HG03558 (cell line): ENCODE data around the gene HES7.
"Not testable (repeated sequence)": the region's sequence is repeated elsewhere in the genome, so short reads cannot be mapped to it uniquely, and the experiment has no call there.

Experiments
- ATAC-seq: cut with Tn5 transposase; IDR thresholded peaks from one replicate; pipeline ENCODE4 v1.9.1; 2021; ENCODE audit warnings: moderate number of reproducible peaks; ENCODE audit not compliant: unreplicated experiment; ENCODE audit errors: extremely low read depth

Gene HES7

GRCh38 chr17:8105957-8106398 lies 17.9 kb downstream of the HES7 start:
- no peak for ATAC-seq

GRCh38 chr17:8104911-8105310 lies 19.0 kb downstream of the HES7 start:
- no peak for ATAC-seq

DNA sequence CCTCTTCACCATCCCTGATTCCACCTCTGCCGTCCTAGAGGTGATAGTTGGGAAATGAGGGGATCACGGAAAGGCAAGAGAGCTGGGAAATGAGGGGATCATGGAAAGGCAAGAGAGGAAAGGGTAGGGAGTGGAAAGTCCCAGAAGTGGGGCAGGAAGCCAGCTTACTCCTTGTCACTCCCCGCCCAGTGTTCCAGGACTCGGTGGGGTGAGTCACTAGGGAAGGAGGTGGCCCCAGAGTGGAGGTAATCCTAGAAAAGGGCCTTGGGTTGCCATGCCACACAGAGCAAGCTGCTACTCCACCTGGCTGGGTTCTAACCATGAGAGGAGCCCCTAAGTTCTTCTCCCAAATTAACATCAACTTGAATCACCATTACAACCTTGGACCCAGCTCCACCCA lies 20.4 kb downstream of the HES7 start:
- no peak for ATAC-seq

- no peak for ATAC-seq
These were observed 22.2 kb downstream of the HES7 start for GRCh38 chr17:8101721-8102120.

DNA sequence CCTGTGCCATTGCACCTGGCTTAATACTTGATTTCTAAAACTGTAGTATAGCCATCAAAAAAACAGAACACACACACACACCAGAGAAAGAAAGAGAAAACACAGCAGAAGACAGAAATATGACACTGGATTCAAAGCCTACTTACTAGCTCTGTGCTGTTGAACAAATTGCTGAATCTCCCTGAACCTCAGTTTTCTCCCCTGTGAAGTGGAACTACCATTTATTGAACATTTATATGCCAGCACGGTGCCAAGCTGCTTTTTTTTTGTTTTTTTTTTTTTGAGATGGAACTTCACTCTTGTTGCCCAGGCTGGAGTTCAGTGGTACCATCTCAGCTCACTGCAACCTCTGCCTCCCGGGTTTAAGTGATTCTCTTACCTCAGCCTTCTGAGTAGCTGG lies 23.1 kb downstream of the HES7 start:
- ATAC-seq = no peak

DNA sequence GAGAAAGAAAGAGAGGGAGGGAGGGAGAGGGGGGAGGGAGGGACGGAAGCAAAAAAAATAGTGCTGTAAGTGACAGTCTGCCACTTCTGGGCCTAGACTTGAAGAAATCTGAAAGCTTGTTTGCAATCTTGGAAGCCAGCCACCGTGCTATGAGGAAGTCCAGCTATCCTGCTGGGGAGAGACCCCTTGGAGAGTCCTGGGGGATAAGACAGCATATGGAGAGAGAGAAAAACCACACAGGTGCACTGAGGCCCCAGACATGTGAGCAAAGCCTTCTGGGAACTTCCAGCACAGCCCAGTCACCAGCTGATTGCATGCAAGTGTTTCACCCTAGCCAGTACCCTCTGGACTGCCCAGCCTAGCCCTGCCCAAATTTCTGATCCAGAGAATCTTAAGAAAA lies 23.8 kb downstream of the HES7 start:
- ATAC-seq = no peak

- no peak for ATAC-seq
These were observed 27.4 kb downstream of the HES7 start for GRCh38 chr17:8096541-8096940.

DNA sequence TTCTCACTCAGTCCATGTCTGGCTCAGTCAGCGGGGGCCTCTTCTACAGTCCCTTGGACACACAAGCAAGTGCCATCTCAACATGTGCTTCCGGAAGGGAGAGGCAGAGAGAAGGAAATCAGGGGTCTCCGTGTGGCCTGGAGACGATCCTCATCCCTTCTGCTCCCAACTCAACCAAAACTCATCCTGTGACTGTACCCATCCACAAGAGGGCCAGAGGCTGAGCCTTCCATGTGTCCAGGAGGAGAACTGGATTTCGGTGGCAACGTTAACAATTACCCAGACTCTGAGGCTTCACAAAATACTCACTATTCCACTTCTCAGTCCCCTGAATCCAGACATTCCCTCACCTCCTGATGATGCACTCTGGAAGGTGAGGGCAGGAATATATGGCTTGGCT lies 28.5 kb downstream of the HES7 start:
- no peak for ATAC-seq

DNA sequence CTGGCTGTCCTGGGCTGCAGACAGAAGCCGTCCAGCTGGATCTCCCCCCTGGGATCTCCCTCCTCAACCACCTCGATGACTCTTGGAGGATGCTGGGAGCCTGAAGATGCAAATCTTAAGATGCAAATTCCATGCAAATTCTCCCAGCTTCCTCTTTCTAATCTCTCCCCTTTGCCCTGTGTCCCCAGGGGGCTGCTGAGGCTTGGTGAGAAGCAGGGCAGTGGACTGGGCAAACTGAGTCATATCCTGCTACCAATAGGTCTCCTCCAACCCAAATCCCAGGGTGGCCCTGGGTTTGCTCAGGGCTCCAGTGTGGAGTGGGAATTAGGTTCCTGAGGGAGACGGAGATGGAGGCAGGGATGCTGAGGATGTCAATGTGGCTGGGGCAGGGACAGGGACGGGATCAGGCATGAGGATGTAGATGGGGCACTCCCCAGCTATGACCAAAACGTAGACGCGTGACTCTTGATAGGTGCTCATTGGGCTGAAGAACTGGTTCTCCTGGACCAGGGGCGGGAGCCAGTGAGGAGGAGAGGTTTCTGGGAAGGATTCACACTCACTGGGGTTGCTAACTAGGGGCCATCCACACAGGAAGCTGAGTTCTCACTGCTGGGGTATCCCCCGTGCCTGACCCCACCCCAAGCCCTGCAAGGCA lies 32.7 kb downstream of the HES7 start:
- ATAC-seq = no peak

DNA sequence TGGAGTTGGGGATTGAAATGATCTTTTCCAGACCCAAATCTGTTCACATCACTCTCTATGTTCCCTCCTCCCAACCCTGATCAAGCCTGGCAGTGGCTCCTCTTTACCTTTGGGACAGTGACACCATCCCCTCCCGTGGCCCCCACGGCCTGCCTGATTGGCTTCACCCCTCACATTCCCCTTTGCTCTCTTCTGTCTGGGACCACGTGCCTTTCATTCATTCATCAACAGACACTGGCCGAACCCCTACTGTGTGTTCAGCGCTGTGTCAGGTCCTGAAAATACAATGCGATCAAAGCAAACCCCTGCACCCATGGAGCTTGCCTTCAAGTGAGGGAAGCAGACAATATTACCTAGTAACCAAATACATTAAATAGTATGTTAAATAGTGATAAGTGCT lies 34.2 kb downstream of the HES7 start:
- ATAC-seq = no peak

GRCh38 chr17:8087952-8088230 lies 36.0 kb downstream of the HES7 start:
- ATAC-seq = no peak

DNA sequence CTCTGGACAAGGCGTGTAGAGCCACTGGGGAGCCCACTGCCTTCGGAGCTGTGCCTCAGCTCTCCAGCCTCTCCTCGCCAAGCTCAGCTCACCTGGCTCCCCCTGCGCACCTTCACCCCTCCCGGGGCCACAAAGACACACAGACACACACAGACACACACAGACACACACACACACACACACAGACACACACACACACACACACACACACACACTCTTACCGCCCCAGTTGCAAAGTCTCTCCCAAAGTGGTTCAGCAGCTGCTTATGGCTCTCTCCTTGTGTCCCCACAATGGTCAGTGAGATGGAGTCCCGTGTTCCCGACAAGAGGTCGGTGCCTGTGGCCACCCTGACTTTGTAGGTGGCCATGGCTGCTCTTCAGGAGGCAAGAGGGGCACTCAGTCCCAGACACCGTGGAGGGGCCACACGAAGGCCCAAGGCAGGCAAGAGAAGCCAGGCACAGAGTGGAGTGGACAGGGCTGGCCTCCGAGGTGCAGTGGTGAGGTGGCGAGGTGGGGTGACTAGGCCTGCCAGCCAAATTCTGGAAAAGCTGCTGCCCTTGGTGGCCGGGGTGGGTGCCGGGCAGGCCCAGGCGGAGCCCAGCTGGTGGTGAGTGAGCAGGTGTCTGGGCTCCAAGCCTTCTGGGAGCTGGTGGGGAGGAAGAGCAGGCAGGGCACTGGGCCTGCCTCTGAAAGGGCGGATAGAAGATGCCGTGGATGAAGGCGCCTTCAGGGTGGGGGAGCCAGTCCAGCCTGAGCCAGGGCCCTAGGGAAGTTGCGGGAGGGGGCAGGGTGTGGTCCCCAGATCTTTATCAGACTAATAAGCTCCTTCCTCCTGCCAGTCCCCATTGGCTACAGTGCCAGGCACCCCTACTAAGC lies 36.6 kb downstream of the HES7 start, which contains the start of gene ALOX12B:
Gene ALOX12B, minus strand, starts transcription at position 642 of the 877 bp plus-strand sequence. Its CDS starts 274 bp downstream, at position 368.
- ATAC-seq = no peak

DNA sequence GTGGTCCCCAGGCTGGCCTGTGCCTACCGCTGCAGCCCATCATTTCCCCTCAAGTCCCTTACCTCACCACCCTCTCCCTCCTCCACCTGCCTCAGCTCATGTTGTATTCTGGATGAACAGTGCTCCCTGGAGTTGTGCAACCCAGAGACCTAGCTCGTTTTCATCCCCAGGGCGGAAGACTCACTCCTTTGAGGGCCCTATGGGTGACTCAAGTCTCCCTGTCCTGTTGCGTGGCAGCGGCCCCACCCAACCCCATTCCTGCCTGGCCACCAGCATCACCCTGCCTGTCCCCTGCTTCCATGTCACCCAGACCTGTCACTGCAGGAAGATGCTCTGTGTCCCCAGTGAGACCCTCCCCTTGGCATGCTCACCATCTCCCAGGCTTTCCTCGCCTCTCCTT lies 39.7 kb downstream of the HES7 start:
- no peak for ATAC-seq

DNA sequence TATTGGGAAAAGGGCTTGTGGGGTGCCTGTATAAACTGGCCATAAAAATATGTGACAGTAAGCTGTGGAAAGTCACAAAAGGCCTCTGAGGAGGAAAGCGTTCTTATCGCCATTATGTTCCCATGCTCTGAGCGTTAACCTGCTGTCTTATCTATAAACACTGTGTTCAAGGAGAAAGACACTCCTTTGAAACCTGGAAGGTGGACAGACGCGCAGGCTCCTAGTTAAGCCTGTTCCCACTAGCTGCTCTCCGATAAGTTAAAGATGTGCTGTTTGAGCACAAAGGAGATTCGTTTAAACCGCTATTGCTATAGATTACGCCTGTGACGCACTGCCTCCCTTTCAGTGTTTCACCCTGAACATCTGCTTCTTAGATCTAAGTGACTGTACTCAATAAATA lies 41.6 kb downstream of the HES7 start:
- no peak for ATAC-seq

DNA sequence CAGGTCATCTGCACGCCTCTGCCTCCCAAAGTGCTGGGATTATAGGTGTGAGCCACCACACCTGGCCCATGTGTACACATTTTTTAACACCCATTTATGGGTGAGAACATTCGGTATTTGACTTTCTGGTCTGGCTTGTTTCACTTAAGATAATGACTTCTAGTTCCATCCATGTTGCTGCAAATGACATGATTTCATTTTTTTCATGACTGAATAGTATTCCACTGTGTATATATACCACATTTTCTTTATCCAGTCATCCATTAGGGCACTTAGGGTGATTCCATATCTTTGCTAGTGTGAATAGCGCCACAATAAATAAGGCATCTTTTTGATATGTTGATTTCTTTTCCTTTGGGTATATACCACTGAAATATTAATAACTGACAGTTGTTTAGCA lies 42.0 kb downstream of the HES7 start:
- ATAC-seq = no peak

GRCh38 chr17:8080799-8081219 lies 43.1 kb downstream of the HES7 start:
- ATAC-seq = no peak

- ATAC-seq = no peak
These were observed 43.6 kb downstream of the HES7 start for GRCh38 chr17:8080208-8080798.

- ATAC-seq = no peak
These were observed 44.4 kb downstream of the HES7 start for GRCh38 chr17:8079291-8080207.

DNA sequence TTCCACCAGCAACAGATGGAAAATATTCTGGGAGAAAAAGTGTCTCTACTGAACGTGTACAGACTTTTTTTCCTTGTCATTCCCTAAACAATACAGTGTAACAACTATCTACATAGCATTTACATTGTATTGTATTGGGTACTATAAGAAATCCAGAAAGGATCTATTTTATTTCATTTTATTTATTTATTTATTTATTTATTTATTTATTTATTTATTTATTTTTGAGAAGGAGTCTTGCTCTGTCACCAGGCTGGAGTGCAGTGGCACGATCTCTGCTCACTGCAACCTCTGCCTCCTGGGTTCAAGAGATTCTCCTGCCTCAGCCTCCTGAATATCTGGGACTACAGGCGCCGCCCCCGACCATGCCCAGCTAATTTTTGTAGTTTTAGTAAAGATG lies 46.0 kb downstream of the HES7 start:
- not testable (repeated sequence) for ATAC-seq

- ATAC-seq = no peak
These were observed 47.2 kb downstream of the HES7 start for GRCh38 chr17:8076502-8077266.
